Neutrophil (primary cell): Measurements from ENCODE around the gene WNT5B.

Source experiments
- H3K27ac ChIP-seq: fragments of 200-600 bp; sonication (generic); 2 replicates; pipeline ENCODE4 v1.5.1; 2016; ENCODE audit warnings: mild to moderate bottlenecking, moderate library complexity
- H3K27me3 ChIP-seq: fragments of 200-600 bp; sonication (generic); 2 replicates; pipeline ENCODE4 v1.6.0; 2016; ENCODE audit warnings: mild to moderate bottlenecking
- H3K36me3 ChIP-seq: fragments of 200-600 bp; sonication (generic); 2 replicates; pipeline ENCODE4 v1.5.1; 2017
- H3K4me1 ChIP-seq, 2 experiments: fragments of 200-600 bp in 1 of 2; sonication (generic) in 1 of 2; 1 replicate in 1 of 2; 2 replicates in 1 of 2; pipeline versions ENCODE4 v1.5.1 to v1.6.1; 2013 to 2016; ENCODE audit warnings: low read depth in 1 of 2, low read length in 1 of 2, mild to moderate bottlenecking in 1 of 2, moderate library complexity in 1 of 2; ENCODE audit not compliant: control insufficient read depth in 1 of 2, insufficient read depth in 1 of 2
- H3K4me3 ChIP-seq, 2 experiments: fragments of 200-600 bp in 1 of 2; sonication (generic) in 1 of 2; 1 replicate in 1 of 2; 2 replicates in 1 of 2; pipeline ENCODE4 v1.5.1; 2013 to 2016; ENCODE audit warnings: low read depth in 1 of 2, low read length in 1 of 2, mild to moderate bottlenecking in 1 of 2, moderate library complexity in 1 of 2
- H3K9me3 ChIP-seq: fragments of 200-600 bp; sonication (generic); 2 replicates; pipeline ENCODE4 v1.5.1; 2016
- TF ChIP-seq, protein P1 (sequence below): fragments of 200-600 bp; sonication (generic); IDR thresholded peaks from 2 replicates; pipeline ENCODE4 v1.5.1; 2016; ENCODE audit warnings: antibody characterized with exemption

The WNT5B gene

DNA sequence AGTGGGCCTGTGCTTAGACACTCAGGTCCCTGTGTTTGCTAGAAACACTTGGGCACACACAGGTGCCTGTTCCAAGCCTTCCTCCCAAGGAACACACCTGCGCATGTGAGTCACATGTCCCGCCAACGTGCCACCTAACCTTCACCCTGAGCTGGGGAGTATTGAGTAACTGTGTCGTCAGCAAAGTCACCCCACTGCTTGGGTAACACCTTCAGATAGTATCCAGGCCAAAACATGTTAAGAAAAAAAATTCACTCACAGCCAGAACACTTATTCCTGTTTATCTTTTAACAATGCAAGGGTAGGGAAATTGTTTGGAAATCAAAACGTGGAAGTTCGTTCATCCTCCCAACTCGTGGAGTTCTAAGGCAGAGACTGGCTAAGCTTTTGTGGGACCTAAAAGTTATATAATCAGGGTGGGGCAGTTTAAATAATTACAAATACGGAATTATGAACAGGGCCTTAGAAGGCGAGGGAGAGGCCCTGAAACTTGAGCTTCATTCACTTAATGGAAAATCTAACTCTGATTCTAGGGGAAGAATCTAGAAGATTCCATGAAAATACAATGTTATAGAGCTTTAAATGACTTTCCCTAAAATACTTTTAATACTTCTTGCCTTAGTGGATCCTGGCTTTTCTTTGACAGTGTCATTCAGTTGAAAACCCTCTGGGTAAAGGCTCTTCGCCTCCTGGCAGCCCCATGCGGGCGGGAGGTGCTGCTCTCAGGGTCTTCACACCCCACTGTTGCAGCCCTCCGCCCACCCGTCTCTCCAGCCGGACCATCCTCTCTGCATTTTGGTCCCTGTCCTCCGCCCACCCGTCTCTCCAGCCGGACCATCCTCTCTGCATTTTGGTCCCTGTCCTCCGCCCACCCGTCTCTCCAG is 31.5 kb downstream of the WNT5B start:
- H3K36me3 ChIP-seq: no peaks in the 10 kb centered on the region
- H3K4me1 ChIP-seq: peaks cover 20 to 21% of the 10 kb centered on the region in 2 experiments
- no peak overlapping the region for H3K4me3 ChIP-seq
- no peaks in the 10 kb centered on the region for H3K27me3 ChIP-seq
- peak overlapping the region; percentile 79 for H3K27ac ChIP-seq
- TF ChIP-seq, protein P1, sequence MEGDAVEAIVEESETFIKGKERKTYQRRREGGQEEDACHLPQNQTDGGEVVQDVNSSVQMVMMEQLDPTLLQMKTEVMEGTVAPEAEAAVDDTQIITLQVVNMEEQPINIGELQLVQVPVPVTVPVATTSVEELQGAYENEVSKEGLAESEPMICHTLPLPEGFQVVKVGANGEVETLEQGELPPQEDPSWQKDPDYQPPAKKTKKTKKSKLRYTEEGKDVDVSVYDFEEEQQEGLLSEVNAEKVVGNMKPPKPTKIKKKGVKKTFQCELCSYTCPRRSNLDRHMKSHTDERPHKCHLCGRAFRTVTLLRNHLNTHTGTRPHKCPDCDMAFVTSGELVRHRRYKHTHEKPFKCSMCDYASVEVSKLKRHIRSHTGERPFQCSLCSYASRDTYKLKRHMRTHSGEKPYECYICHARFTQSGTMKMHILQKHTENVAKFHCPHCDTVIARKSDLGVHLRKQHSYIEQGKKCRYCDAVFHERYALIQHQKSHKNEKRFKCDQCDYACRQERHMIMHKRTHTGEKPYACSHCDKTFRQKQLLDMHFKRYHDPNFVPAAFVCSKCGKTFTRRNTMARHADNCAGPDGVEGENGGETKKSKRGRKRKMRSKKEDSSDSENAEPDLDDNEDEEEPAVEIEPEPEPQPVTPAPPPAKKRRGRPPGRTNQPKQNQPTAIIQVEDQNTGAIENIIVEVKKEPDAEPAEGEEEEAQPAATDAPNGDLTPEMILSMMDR: no peak
- H3K9me3 ChIP-seq: no peaks in the 10 kb centered on the region

DNA sequence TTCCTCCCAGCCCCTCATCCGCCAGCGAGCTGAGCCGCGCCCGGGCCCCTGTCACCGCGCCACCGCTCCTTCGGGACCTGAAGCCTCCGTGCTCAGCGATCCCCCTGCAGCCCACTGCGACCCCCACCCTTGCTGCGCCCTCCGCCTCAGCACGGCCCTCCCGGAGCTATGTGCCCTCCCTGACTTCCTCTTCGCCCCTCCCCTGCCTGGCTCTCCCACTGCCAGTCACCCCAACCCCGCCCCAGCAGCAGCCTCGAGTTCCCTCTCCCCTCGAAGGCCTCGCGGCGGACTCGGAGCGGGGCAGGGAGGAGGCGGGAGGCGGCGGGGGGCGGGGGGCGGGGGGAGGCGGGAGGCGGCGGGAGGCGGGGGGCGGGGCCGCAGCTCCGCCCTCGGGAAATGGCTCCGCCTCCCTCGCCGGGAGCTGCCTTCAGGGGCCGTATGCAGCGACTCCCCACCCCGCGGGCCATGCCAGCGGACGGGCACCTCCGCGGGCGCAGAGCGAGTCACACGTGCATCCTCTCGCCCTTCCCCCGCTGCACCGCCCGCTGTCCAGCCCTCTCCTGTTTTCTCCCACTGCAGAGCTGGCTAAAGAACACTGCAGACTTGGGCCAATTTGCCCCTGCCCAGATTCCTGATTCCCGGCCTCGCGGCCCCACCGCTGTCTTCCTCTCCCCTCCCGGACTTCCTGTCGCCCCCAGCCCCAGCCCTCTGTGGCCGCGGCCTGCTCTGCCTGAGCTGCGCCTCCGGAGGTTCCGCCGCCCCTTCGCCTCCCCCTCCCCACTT is 32.7 kb downstream of the WNT5B start:
- TF ChIP-seq, protein P1: peak; percentile 47
- no peaks in the 10 kb centered on the region for H3K36me3 ChIP-seq
- H3K9me3 ChIP-seq: no peaks in the 10 kb centered on the region
- peak overlapping the region; percentile 67 to 69 for H3K4me3 ChIP-seq
- peak overlapping the region; percentile 83 for H3K27ac ChIP-seq
- no peaks in the 10 kb centered on the region for H3K27me3 ChIP-seq
- H3K4me1 ChIP-seq: peaks cover 26% of the 10 kb centered on the region in 2 experiments

DNA sequence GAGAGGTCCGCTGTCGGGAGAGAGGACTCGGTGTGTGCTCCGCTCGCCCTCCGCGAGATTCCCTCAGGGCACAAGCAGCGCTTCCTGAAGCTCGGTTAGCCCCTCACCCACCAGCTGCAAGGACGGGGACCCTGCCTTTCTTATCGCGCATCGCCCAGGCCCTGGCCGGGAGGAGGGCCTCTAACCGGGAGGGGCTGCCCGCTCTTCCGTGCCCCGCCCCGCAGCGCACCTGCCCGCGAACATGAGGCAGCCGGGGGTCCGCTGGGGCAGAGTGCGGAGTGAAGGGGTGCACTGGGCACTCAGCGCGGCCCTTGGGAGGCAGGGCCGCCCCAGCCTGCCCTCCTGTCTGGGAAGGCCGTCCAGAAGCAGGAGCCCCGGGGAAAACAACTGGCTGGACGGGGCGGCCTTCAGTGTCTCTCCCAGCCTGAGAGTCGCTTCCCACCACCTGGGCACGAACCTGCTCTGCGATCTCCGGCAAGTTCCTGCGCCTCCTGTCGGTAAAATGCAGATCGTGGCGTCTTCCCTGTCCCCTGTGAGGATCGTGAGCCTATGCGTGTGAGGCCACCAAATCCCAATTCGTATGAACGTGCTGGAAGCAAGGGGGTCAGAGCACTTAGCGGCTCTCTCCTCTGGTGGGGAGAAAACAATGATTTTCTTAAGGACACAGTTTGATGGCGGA is 33.9 kb downstream of the WNT5B start:
- H3K27ac ChIP-seq: peak overlapping the region; percentile 18
- H3K4me3 ChIP-seq: peak overlapping the region in 1 of 2 experiments; percentile 10
- no peaks in the 10 kb centered on the region for H3K36me3 ChIP-seq
- TF ChIP-seq, protein P1: no peak
- H3K27me3 ChIP-seq: no peaks in the 10 kb centered on the region
- no peaks in the 10 kb centered on the region for H3K9me3 ChIP-seq
- H3K4me1 ChIP-seq: peaks cover 36 to 38% of the 10 kb centered on the region in 2 experiments

DNA sequence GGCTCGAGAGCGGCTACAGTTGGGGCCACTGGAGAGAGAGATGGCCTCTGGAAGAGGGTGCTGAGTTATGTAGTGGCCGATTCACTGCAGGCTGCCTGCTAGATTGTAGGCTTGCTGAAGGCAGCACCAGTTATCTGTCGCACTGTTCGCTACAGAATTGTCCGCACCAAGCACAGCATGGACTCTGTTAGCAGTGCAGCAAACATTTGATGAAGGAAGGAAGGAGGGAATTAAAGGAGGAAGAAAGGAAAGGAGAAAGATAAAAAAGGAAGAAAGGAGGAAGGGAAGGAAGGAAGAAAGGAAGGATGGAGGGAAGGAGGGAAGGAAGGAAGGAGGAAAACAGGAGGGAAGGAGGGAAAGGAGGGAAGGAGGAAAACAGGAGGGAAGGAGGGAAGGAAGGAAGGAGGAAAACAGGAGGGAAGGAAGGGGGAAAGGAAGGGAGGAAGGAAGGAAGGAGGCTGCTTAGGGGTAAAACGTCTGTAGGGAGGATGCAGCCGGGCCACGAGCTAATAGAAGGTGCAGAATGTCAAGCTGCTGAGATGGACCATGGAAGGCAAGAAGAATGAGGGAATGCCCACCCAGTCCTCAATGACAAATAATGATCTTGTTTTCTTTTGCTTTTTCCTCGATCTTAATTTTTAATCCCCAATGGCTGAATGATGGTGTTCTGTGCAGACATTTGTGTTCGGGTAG is 34.6 kb downstream of the WNT5B start:
- no peaks in the 10 kb centered on the region for H3K9me3 ChIP-seq
- TF ChIP-seq, protein P1: no peak
- peaks cover 43 to 44% of the 10 kb centered on the region in 2 experiments for H3K4me1 ChIP-seq
- H3K4me3 ChIP-seq: no peak overlapping the region
- H3K27me3 ChIP-seq: no peaks in the 10 kb centered on the region
- H3K27ac ChIP-seq: peak overlapping the region; percentile 18
- no peaks in the 10 kb centered on the region for H3K36me3 ChIP-seq

DNA sequence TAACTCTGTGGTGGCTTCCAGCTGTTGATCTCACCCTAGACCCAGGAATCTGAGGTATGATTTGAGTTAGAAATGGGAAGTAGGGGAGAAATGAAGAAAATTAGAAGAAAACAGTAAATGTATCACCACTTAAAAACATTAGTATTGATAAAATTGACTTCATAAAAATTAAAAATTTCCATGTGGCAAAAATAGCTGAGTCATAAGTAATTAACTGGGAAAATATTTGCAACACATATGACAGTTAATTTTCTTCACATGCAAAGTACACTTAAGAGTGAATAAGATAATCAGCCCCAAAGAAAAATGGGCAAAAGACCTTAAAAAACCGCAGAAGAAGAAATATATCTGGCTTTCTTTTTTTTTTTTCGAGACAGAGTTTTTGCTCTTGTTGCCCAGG is 36.3 kb downstream of the WNT5B start:
- H3K36me3 ChIP-seq: no peaks in the 10 kb centered on the region
- H3K27me3 ChIP-seq: no peaks in the 10 kb centered on the region
- TF ChIP-seq, protein P1: no peak
- no peaks in the 10 kb centered on the region for H3K9me3 ChIP-seq
- H3K4me3 ChIP-seq: no peak overlapping the region
- H3K4me1 ChIP-seq: peaks cover 53 to 56% of the 10 kb centered on the region in 2 experiments
- H3K27ac ChIP-seq: no peak overlapping the region
